ENCODE results near the gene RPL36AL. TPM values are rescaled to one million over a fixed set of nuclear protein-coding genes. Genes with fewer than 3 reads are reported as not detected.

Gene RPL36AL
- polyA plus RNA-seq, 1 donor (not counting 4 experiments of a cell fraction or from before 2014, with no cell fraction given) = 327 TPM

DNA sequence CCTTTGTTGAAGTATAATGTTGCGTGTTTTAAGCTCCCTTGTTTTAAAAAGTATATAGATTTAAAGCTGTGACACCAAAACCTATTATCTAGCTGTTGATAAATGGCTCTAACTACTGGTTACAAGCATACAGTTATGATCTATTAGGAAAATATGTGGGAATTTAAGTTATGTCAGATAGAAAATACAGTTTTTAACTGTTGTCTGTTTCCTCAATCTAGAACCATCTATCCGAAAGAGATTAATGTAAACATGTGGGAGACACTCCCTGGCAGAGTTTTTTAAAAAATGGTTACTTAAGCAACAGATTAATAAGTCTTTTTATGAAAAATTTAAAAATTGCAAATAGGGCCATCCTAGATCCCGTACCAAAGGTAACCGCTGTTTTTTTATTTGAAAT is 8.2 kb downstream of the RPL36AL start:
- Histone ChIP-seq H3K27ac (ENCODE audit: control insufficient read depth, insufficient read depth, low read length) (no peak overlapping the region), H3K9ac (ENCODE audit: control insufficient read depth, extremely low read depth, insufficient read depth, low read length) (no peak overlapping the region), H4K20me1 (ENCODE audit: control insufficient read depth, extremely low read depth, insufficient read depth, low read length) (no peaks in the 10 kb centered on the region), H2AFZ (ENCODE audit: control insufficient read depth, low read length) (no peak overlapping the region), H3K27me3 (ENCODE audit: control insufficient read depth, extremely low read depth, insufficient read depth, low read length) (no peaks in the 10 kb centered on the region), H3K4me3 (ENCODE audit: control insufficient read depth in 2 of 3, extremely low read depth in 1 of 3, insufficient read depth in 2 of 3, low read depth in 1 of 3, low read length in 3 of 3) (no peak overlapping the region), H3K9me3 (ENCODE audit: control insufficient read depth, low read depth, low read length) (no peaks in the 10 kb centered on the region), H3K4me1 (ENCODE audit: control insufficient read depth, extremely low read depth, insufficient read depth, low read length) (peaks cover 5% of the 10 kb centered on the region), H3K79me2 (ENCODE audit: control insufficient read depth, insufficient read depth, low read length) (no peaks in the 10 kb centered on the region), H3K9me1 (ENCODE audit: control insufficient read depth, extremely low read depth, insufficient read depth, low read length) (no peaks in the 10 kb centered on the region), H3K4me2 (ENCODE audit: control insufficient read depth, extremely low read depth, insufficient read depth, low read depth, low read length) (no peak overlapping the region), H3K36me3 (ENCODE audit: control insufficient read depth in 2 of 2, extremely low read depth in 1 of 2, insufficient read depth in 2 of 2, low read length in 2 of 2) (peaks cover 0 to 8% of the 10 kb centered on the region in 2 experiments)
- DNase-seq (ENCODE audit: low read depth, low spot score) = no peak
- FAIRE-seq = no peak
- dilution Hi-C loops (cut with MboI; ENCODE audit: extremely low pct_ligation_motif_present, low sequenced_read_pairs) = no loop called here
- no peak for TF ChIP-seq EZH2 (IDR thresholded peaks at IDR 0.05; ENCODE audit: low read length)
- TF ChIP-seq, protein P1, sequence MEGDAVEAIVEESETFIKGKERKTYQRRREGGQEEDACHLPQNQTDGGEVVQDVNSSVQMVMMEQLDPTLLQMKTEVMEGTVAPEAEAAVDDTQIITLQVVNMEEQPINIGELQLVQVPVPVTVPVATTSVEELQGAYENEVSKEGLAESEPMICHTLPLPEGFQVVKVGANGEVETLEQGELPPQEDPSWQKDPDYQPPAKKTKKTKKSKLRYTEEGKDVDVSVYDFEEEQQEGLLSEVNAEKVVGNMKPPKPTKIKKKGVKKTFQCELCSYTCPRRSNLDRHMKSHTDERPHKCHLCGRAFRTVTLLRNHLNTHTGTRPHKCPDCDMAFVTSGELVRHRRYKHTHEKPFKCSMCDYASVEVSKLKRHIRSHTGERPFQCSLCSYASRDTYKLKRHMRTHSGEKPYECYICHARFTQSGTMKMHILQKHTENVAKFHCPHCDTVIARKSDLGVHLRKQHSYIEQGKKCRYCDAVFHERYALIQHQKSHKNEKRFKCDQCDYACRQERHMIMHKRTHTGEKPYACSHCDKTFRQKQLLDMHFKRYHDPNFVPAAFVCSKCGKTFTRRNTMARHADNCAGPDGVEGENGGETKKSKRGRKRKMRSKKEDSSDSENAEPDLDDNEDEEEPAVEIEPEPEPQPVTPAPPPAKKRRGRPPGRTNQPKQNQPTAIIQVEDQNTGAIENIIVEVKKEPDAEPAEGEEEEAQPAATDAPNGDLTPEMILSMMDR (optimal IDR thresholded peaks at IDR 0.05 in 1 of 3, IDR thresholded peaks at IDR 0.05 in 1 of 3, conservative IDR thresholded peaks at IDR 0.05 in 1 of 3; ENCODE audit: extremely low read depth in 1 of 3, insufficient read depth in 2 of 3, low read length in 3 of 3) = no peak

DNA sequence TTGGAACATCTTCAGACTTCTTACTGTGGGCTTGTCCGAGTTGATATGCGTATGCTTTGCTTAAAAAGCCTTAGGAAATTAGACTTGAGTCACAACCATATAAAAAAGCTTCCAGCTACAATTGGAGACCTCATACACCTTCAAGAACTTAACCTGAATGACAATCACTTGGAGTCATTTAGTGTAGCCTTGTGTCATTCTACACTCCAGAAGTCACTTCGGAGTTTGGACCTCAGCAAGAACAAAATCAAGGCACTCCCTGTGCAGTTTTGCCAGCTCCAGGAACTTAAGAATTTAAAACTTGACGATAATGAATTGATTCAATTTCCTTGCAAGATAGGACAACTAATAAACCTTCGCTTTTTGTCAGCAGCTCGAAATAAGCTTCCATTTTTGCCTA is 12.8 kb downstream of the RPL36AL start:
- TF ChIP-seq, protein P1 (optimal IDR thresholded peaks at IDR 0.05 in 1 of 3, IDR thresholded peaks at IDR 0.05 in 1 of 3, conservative IDR thresholded peaks at IDR 0.05 in 1 of 3; ENCODE audit: extremely low read depth in 1 of 3, insufficient read depth in 2 of 3, low read length in 3 of 3) = no peak
- TF ChIP-seq EZH2 (IDR thresholded peaks at IDR 0.05; ENCODE audit: low read length) = no peak
- FAIRE-seq = no peak
- H3K9me1 ChIP-seq (ENCODE audit: control insufficient read depth, extremely low read depth, insufficient read depth, low read length) = no peaks in the 10 kb centered on the region
- H3K36me3 ChIP-seq (ENCODE audit: control insufficient read depth in 2 of 2, extremely low read depth in 1 of 2, insufficient read depth in 2 of 2, low read length in 2 of 2) = peaks cover 2 to 14% of the 10 kb centered on the region in 2 experiments
- no peaks in the 10 kb centered on the region for H3K9me3 ChIP-seq (ENCODE audit: control insufficient read depth, low read depth, low read length)
- H4K20me1 ChIP-seq (ENCODE audit: control insufficient read depth, extremely low read depth, insufficient read depth, low read length) = no peaks in the 10 kb centered on the region
- H3K4me2 ChIP-seq (ENCODE audit: control insufficient read depth, extremely low read depth, insufficient read depth, low read depth, low read length) = no peak overlapping the region
- no peak overlapping the region for H3K9ac ChIP-seq (ENCODE audit: control insufficient read depth, extremely low read depth, insufficient read depth, low read length)
- no peak overlapping the region for H2AFZ ChIP-seq (ENCODE audit: control insufficient read depth, low read length)
- H3K4me1 ChIP-seq (ENCODE audit: control insufficient read depth, extremely low read depth, insufficient read depth, low read length) = no peaks in the 10 kb centered on the region
- dilution Hi-C loops (cut with MboI; ENCODE audit: extremely low pct_ligation_motif_present, low sequenced_read_pairs) = no loop called here
- no peaks in the 10 kb centered on the region for H3K79me2 ChIP-seq (ENCODE audit: control insufficient read depth, insufficient read depth, low read length)
- no peaks in the 10 kb centered on the region for H3K27me3 ChIP-seq (ENCODE audit: control insufficient read depth, extremely low read depth, insufficient read depth, low read length)
- DNase-seq (ENCODE audit: low read depth, low spot score) = no peak
- no peak overlapping the region for H3K4me3 ChIP-seq (ENCODE audit: control insufficient read depth in 2 of 3, extremely low read depth in 1 of 3, insufficient read depth in 2 of 3, low read depth in 1 of 3, low read length in 3 of 3)
- no peak overlapping the region for H3K27ac ChIP-seq (ENCODE audit: control insufficient read depth, insufficient read depth, low read length)

Measured in keratinocyte (primary cell).